HG02870 (cell line): ENCODE measurements around the gene KCNQ5.

Source experiments
- ATAC-seq: cut with Tn5 transposase; IDR thresholded peaks from one replicate; pipeline ENCODE4 v1.9.1; 2021; ENCODE audit warnings: mild to moderate bottlenecking, moderate library complexity; ENCODE audit not compliant: unreplicated experiment

The KCNQ5 gene

GRCh38 chr6:72828904-72829303, 207.0 kb downstream of the KCNQ5 start:
- ATAC-seq = no peak

DNA sequence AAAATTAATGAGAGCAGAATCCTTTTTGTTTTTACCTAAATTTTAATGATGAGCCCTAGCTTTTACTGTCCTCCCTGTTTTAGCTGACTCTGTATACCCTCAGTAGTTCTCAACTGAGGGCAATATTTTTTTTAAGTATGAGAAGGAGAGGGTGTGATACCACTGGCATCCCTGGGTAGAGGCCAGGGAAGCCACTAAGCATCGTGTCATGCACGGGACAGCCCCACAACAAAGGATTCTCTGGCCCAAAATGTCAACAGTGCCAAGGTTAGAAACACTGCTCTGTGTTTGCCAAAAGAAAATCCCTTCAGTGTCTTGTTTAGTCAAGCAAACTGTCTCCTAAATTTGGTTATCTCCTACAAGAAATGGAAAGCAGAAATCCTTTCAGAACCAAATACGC, 210.4 kb downstream of the KCNQ5 start:
- no peak for ATAC-seq

DNA sequence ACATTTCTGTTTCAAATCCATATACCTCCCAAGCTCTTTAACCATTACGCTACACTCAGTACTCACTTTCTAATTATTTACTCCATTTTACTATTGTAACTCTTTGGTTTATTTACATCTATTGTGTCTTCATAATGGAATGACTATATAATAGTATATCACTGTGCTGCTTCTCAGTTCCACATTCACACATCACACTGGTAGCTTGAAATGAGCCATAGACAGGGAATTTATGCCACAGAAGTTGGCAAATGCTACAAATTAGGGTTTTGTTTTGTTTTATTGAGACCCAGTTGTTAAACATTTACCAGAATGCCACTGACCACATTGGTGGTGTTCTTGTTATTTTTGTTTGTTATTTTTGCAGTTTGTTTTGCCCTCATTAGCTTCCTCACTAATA, 213.9 kb downstream of the KCNQ5 start:
- ATAC-seq = no peak

DNA sequence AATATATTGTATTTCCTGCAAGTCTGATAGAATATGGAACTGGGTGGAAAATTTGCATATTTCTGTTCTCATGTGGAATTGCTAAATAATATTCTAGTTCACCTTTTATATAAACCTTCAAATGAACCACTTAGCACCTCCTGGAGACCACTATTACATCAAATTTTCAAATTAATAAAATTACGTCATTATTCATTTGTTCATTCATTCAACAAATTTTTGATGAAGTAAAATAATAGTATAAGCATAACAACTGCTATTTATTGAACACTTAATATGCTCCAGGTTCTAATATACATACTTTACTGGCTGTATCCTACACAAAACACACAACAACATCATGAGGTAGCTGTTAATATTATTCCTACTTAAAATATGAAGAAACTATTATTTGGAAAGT, 215.1 kb downstream of the KCNQ5 start:
- ATAC-seq = no peak

DNA sequence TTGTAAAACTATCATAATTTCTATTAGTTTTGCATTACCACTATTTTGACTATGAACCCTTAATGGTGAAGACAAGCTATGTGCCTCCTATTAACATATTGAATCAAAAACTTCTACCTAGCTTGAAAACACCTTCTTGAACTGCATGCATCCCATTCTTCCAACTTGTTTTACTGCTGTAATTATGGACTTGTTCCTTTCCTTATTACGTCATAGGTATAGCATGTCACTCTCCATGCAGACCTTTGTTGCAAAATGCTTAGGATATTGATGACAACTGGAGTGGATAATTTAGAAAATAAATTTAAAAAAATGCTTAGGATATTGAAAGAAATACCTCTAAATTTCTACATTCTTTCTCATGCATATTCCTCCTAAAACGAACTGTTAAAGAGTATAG, 219.3 kb downstream of the KCNQ5 start:
- ATAC-seq = no peak

DNA sequence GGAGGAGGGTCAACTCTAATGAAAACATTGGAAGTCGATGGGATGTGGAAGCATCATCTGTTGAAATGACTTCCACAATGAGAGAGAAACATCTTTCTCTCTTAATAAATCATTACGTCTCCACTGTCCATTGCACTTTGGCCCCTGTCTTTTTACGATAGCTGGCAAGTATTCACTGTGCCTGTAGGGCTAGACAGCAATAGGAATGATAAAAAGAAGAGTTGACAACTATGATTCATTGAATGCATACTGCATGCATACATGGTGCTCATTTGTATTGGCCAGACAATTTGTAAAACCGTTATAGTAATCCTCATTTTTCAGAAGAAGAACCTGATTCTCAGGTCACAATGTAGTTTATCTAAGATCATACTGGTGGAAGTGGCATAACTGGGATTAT, 220.3 kb downstream of the KCNQ5 start:
- no peak for ATAC-seq

- ATAC-seq = no peak
Observed at GRCh38 chr6:72844614-72845013, 222.8 kb downstream of the KCNQ5 start.

GRCh38 chr6:72849346-72849745, 227.5 kb downstream of the KCNQ5 start:
- ATAC-seq = no peak

- no peak for ATAC-seq
Observed at GRCh38 chr6:72850040-72850439, 228.2 kb downstream of the KCNQ5 start.

DNA sequence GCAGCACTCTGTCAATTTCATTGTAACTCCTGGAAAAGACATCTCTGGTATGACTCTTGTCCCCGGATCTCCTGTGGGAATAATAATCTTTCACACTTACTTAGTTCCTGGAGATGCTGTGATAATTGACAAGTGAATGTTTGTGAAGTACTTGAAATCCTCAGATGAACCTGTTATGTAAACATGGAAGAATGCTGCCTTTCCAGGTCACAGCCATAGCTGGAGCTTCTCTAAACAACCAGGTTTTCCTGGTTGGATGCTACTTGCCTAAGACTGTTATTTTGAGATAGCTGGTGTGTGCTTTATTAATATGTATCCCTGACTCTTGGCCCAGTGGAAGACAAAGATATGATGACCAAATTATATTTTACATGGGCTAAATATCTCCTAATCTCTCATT, 228.6 kb downstream of the KCNQ5 start:
- no peak for ATAC-seq

DNA sequence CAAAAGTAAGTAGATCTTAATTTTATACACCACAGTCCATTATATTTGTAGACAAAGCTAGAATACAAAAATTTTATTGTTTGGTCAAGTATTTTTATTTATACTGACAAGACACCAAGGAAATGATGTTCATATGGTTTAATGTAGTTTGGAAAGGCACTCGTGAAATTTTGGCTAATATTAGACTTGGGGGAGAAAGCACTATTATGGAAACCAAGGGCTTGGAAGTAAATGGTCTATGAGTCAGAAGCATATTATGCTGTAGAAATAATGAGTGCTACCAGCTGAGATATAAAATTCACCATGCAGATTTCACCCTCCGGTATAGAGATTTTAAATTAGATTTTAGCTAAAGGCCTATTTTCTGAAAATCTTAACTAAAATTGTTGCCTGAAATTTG, 233.6 kb downstream of the KCNQ5 start:
- ATAC-seq = no peak

GRCh38 chr6:72856801-72857200, 234.9 kb downstream of the KCNQ5 start:
- no peak for ATAC-seq

- no peak for ATAC-seq
Observed at GRCh38 chr6:72857791-72858585, 236.1 kb downstream of the KCNQ5 start.

GRCh38 chr6:72861059-72861458, 239.2 kb downstream of the KCNQ5 start:
- ATAC-seq = no peak

DNA sequence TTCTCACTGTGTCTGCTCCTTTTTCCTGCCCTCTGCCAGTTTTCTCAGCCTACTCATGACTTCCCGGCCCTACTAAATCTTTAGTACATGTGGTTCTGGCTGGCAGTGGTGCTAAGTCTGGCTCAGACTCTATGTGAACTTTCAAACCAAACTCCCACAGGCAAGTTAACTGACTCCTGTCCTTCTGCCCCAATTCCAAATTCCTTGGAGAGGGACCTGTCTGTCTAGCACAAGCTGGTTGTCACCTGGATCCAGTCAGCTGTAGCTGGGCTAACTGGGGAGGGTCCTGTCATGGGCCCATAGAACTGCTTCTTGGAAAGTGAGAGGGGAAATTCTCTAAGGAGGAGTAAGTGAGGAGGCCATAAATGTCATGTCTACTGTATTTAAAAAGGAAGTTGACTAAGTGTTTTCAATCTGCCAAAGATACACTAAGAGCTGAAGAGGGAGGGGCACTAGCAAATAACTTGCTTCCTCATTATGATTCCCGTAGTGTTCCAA, 240.1 kb downstream of the KCNQ5 start:
- peak; percentile 83 for ATAC-seq

DNA sequence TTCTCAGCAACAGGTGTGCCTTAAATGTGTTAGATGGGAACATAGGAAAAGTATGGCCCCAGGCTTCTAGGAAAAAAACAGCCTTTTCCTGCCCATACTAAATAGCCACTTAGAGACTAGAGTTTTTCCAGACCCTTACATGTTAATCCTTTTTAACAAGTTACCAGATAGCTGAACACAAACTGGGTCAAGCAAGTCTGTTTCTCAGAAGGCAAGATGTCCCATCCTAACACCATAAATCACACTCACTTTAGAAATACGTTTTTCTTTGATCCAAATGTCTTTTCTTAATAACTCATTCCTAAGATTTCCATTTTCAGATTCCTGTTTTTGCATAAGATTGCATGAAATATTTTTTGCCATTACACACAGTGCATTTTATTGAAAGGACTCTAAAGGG, 241.3 kb downstream of the KCNQ5 start:
- no peak for ATAC-seq

- no peak for ATAC-seq
Observed at GRCh38 chr6:72864236-72864635, 242.4 kb downstream of the KCNQ5 start.

- no peak for ATAC-seq
Observed at GRCh38 chr6:72864799-72865198, 242.9 kb downstream of the KCNQ5 start.

DNA sequence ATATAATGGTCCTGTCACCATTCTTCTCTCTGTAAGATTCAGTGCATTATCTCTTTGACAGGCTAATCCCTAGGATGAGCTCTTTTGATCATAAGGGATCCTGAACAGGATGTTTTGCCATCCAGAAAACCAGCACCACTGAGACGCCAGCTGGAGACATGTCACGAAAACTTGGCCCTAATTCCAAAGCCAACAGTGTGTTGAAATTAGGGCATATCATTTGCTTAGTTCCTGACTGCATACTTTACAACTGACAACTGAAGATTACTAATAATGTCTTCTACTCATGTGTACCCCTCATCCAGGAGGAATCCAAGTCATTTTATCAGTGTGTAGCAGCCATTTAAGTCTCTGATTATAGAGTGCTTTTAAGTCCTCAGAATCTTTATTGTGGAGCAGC, 243.6 kb downstream of the KCNQ5 start:
- no peak for ATAC-seq

DNA sequence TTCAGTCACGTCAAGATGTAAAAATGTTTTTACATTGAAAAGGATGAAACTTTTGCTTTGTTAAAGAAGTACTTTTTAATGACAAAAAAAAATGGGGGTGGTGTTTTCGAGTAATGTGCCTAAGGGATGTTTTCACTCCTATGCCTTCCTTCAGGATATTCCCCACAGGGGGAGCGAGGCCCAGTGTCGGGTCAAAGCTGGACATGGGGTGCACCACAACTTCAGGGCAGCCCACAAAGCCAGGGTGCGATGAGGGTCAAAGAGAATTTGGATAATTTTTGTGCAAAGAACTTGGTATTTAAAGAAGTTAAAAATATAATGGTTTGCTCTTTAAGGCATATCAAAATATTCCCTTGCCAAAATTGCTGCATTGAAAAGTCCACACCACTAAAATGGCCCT, 247.8 kb downstream of the KCNQ5 start:
- no peak for ATAC-seq

DNA sequence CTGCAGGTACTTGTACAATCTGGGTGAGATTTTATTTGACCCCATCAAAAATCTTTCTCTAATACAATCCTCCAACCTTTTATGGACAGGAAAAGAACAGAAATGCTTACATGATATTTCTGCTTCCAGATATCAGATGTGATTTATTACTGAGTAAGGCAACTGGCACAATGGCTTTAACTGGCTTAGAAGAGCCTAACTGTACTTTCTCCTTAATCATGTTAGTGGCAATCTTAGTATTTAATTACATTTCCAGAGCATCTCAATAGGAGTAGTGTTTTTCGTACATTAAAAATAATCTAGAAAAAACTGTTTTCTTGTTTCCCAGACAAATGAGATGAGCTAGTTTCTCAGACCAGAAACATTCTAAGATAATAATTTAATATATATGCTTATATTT, 251.6 kb downstream of the KCNQ5 start:
- ATAC-seq = no peak

DNA sequence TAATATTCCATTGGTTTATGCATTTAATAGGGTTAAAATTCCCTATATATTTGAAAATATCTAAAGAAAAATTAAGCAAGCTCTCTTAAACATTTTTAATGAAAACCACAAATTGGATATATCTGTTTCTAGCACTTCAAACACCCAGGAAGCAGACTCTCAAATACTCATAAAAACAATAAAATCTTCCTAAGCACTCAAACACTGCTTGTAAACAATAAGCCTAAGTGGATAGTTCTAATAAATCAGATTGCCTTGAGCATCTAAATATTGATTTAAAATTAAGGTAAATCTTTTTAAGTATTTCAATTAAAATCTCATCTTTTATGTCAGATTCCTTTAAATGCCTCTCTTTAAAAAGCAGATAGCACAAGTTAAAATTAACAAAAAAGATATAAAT, 254.4 kb downstream of the KCNQ5 start:
- no peak for ATAC-seq

GRCh38 chr6:72886170-72886569, 264.3 kb downstream of the KCNQ5 start:
- no peak for ATAC-seq
